ENCODE results near the gene RNASE13.

RNASE13 gene, protein sequence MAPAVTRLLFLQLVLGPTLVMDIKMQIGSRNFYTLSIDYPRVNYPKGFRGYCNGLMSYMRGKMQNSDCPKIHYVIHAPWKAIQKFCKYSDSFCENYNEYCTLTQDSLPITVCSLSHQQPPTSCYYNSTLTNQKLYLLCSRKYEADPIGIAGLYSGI

DNA sequence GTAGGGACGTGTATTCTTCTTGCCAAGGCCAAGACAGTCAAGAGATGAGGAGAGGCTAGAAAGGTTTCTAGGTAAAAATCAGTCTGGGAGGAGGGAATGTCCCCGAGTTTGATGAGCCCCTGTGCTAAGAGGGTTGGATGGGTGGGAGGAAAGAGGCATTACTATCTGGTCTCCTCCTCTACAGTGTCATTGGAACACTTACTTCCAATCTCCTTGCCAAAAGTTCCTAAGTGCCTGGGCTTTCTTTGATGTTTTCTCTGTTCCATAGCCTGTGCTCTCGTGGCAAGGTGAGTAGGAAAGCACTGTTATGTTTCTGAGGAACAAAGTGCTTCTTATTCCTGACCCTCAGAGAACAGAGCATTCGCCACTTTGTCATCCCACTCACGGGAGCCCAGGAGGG lies at the start of gene RNASE13:
RNASE13 (minus strand) TSS at position 101 of the 400 bp plus-strand sequence. CDS start 519 bp downstream, outside the sequence.
- no peak for DNase-seq

DNA sequence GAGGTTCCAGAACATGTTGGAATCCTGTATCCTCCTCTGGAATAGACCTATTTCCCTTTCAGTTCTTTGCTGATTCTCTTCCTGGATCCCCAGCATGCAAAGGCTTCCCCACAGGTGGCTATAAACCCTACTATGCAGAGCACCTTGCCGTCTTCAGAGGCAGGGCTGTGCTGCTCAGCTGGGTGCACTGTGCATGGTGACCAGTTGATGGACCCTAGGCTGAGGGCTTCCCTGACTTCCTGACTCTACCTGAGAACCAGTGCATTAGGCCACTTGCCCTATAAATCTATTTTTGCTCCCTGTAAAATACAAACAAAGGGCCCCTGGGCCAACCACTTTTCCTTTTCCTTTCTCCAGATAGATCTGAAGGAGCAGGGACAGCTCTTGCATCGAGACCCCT lies 49.8 kb upstream of the RNASE13 start:
- no peak for DNase-seq

DNA sequence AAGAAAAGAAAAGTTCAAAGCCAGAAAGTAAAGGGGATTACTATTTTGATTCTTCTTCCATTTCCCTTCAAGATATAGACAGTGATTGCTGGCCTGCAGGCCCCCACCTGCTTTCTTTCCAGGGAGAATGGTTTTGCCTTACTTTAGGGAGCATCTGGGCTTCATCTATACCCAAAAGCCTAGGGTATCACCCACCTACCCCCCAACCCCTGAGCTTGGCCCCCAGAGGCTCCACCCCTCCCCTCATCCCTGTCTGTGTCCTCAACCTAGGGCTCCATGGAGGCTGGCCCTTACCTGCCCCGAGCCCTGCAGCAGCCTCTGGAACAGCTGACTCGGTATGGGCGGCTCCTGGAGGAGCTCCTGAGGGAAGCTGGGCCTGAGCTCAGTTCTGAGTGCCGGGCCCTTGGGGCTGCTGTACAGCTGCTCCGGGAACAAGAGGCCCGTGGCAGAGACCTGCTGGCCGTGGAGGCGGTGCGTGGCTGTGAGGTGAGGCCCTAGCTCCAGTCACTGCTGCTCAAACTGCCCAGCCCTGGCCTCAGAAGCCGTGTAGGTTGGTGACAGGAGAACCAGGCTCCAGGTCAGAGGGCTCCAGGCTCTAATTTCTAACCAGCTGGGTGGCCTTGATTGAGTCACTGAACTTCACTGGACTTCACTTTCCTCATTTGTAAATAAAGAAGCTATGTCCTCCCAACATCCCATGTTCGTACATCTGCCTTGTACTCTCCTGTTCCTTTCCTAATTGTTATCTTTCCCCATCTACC lies 49.1 kb upstream of the RNASE13 start:
- DNase-seq = no peak

DNA sequence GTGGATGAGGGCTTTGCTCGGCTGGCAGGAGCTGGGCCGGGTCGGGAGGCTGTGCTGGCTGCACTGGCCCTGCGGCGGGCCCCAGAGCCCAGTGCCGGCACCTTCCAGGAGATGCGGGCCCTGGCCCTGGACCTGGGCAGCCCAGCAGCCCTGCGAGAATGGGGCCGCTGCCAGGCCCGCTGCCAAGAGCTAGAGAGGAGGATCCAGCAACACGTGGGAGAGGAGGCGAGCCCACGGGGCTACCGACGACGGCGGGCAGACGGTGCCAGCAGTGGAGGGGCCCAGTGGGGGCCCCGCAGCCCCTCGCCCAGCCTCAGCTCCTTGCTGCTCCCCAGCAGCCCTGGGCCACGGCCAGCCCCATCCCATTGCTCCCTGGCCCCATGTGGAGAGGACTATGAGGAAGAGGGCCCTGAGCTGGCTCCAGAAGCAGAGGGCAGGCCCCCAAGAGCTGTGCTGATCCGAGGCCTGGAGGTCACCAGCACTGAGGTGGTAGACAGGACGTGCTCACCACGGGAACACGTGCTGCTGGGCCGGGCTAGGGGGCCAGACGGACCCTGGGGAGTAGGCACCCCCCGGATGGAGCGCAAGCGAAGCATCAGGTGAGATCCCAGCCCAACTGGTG lies 47.0 kb upstream of the RNASE13 start:
- DNase-seq = no peak

DNA sequence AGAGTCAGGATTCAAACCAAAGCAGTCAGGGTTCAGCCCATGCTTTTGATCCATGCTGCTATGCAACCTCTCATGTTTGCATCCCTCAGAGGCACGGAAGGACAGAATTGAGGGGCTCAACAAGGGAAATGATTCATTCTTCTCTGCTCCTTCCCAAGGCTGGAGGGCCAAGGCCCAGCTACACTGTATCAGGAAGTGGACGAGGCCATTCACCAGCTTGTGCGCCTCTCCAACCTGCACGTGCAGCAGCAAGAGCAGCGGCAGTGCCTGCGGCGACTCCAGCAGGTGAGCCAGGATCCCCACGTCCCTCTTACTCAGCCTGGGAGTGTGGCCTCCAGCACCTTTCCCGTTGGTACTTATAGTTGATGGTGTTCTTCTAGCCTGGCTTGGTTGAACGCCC lies 44.1 kb upstream of the RNASE13 start:
- DNase-seq = no peak

DNA sequence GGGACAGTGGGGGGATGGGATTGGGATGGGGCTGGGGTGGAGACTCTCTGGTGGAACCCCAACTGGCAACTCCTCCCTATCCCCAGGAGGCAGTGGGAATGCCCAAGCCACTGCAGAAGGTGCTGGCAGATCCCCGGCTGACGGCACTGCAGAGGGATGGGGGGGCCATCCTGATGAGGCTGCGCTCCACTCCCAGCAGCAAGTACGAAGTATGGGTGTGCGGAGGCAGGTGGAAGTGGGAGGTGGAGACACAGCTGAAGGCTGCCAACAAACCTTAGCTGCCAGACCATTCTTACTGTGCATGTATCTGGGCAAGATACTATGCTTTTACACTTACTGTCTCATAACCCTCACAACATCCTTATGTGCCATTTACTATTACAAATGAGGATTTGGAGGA lies 43.7 kb upstream of the RNASE13 start:
- no peak for DNase-seq

DNA sequence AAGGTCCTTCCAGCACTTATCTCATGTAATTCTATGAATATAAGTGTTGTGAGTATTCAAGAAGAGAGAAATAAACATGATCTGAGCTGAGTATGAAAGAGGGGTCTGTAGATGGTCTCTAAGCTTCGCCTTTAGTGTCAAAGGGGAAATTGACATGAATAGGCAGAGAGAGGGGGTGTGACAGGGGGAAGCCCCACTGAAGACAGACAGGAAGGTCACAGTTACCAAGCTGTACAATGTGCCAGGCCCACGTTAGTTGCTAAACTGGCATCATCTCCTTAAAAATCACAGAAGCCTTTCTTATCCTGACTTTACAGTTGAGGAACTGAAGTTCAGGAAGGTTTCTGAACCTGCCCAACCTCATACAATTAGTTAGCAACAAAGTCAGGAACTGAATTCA lies 43.1 kb upstream of the RNASE13 start:
- no peak for DNase-seq

DNA sequence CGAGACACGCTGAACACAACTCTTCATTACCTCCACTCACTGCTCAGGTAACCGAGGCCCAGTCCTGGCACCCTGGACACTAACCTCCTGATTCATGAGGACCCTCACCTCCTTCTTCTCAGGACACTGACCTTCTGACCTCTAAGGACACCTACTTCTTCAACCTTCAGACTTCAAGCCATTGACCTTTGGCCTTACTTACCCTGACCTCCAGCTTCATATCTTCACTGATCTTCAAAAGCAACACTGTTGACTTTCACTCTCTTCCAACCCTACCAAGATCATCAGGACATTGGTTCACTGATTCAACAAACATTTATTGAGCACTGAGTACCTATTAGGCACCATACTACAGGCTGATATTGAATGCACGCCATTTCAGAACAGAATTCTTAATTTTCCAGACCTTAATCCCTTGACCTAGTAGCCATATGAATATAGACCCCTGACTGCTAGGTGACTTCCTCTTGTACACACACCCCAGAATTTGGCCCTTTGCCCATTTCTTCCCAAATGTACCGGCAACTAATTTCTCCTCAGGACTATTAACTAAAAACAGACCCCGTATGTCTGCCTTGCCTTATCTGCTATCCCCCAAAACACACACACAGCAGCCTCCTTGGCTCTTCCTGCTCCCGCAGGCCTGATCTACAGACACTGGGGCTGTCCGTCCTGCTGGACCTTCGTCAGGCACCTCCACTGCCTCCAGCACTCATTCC lies 41.3 kb upstream of the RNASE13 start:
- no peak for DNase-seq

DNA sequence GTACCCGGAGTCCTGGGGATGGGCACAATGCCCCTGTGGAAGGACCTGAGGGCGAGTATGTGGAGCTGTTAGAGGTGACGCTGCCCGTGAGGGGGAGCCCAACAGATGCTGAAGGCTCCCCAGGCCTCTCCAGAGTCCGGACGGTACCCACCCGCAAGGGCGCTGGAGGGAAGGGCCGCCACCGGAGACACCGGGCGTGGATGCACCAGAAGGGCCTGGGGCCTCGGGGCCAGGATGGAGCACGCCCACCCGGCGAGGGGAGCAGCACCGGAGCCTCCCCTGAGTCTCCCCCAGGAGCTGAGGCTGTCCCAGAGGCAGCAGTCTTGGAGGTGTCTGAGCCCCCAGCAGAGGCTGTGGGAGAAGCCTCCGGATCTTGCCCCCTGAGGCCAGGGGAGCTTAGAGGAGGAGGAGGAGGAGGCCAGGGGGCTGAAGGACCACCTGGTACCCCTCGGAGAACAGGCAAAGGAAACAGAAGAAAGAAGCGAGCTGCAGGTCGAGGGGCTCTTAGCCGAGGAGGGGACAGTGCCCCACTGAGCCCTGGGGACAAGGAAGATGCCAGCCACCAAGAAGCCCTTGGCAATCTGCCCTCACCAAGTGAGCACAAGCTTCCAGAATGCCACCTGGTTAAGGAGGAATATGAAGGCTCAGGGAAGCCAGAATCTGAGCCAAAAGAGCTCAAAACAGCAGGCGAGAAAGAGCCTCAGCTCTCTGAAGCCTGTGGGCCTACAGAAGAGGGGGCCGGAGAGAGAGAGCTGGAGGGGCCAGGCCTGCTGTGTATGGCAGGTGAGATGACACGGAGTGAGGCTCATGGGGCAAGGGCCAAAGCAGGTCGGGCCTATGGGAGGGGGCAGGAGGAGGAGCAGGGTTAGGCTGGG lies 40.0 kb upstream of the RNASE13 start:
- no peak for DNase-seq

DNA sequence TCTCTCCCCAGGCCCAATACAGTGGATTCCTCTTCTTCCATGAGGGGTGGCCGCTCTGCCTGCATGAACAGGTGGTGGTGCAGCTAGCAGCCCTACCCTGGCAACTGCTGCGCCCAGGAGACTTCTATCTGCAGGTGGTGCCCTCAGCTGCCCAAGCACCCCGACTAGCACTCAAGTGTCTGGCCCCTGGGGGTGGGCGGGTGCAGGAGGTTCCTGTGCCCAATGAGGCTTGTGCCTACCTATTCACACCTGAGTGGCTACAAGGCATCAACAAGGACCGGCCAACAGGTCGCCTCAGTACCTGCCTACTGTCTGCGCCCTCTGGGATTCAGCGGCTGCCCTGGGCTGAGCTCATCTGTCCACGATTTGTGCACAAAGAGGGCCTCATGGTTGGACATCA lies 39.3 kb upstream of the RNASE13 start:
- DNase-seq = no peak

DNA sequence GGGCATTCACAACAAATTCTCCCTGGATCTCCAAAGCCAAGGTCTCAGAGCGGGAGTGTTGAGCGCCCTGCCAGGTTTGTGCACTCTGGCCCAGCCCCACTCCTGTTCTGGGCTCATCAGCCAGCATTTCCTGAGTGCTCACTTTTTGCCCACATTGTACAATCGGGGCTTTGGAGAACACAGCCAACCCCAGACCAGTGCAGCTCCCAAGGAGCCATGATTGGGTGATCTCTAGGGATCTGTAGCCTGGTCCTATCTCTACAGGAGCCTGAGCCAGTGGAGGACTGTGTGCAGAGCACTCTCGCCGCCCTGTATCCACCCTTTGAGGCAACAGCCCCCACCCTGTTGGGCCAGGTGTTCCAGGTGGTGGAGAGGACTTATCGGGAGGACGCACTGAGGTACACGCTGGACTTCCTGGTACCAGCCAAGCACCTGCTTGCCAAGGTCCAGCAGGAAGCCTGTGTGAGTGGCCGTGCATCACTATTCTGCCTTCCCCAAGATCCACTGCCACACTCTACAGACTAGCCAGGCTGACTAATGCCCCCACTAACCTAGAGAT lies 38.3 kb upstream of the RNASE13 start:
- DNase-seq = no peak

DNA sequence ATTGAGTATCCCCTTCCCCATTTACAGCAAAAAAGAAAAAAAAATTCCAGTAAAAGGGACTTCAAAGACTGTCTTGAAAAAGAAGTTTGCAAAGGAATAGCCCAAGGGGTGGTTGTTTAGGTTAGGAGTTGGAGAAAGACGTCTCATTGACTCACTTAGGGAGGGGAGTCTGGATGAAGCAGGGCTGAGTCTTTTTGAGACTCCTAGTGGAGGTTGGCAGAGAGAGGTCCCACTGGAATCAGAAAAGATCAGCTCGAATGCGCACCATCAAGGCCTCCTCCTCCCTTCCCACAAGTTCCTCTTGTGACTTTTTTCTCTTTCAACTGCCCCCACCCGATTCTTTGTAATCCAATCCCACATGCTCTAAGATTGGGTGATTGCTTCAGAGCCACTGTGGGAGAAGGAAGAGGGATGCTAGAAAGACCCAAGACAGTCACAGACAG lies 37.4 kb upstream of the RNASE13 start:
- DNase-seq = peak in 1 of 2 donors; percentile 32

DNA sequence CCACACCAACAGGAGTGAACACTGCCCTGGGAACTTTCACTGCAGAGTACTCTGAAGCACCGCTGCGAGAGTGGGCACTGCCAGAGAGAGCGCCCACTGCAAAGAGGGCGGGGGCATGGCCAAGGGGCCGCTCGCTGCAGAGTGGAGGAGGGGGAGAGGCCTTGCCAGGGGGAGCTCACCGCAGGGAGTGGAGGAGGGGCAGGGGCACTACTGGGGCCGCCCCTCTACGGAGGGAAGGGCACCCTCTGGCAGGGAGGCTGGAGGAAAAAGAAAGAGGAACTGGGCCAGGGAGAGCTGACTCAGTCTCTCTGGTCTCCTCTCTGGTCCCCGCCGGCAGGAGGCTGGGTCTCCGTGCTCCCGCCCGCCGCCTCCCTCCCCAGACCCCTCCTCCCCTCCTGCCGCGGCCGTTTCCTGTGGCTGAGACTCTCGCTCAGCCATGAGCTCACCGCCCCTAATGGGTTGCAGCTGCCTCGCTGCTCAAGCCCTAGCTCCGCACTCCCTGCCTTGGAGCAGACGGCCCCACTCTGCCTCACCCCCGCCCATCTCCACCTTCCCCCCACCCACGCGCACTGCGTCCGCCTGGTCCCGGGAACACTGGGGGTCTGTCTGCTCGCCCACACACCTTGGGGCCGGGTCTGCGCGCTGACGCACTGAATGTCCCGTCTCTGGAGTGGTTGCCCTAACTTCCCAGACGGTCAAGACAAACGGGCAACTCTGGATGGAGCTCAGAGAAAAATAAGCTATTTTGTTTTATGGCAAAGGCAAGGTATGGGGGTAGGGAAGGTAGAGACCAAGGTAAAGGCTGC lies 36.8 kb upstream of the RNASE13 start:
- peak; percentile 56 to 76 for DNase-seq

DNA sequence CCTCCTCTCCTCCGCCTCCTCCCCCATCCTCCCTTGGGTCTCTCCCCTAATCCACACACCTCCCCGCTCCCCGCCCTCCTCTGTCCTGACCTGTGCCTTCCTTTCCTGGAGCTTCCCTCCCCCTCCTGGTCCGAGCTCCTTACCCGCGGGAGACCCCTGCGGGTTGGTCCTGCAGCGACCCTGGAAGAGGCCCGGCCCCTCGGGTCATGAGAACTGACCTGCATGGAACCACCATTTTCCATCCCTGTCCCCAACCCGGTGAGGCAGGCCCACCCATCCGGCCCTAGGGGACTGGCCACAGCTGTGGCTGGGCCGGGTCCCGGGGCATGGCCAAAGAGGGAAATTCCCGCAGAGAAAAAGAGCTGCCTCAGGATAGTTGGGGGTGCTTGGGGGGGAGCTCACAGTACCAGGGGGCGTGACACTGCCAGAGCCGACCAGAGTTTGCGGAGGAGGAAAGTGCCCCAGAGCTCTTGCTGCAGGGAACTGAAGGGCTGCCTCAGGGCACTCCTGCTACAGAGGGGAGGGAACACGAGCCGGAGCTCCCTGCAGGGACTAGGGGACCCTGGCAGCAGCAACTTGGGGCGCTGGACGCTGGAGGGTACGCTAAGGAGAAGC lies 36.1 kb upstream of the RNASE13 start:
- peak; percentile 34 to 40 for DNase-seq

DNA sequence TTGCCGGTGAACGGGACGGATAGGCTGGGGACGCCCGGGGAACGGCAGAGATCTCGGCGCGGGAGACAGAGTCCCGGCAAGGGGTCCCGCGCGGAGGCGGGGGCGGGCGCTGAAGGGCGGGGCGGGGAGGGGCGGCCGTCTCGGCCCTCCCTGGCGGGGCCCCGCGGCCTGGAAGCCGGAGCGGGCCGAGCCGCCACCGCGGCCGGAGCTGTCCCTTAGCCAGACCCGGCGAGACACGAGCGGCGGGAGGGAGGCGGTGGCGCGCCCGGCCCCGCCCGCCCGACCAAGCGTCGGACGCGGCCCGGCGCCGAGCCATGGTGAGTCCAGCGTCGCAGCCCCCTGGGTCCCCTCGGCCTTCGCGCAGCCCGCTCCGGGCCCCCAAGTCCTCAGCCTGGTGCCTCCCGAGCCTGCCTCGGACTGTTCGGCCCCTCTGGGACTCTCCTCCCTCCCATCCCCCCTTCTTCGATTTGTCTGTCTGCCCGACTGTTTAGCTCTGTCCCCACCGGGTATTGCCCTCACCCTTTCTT lies 35.5 kb upstream of the RNASE13 start, which contains the start of gene ARHGEF40:
ARHGEF40 (plus strand) TSS at position 222 of the 527 bp plus-strand sequence; CDS start at position 315, 93 bp downstream.
- peak in 1 of 2 donors; percentile 47 for DNase-seq

DNA sequence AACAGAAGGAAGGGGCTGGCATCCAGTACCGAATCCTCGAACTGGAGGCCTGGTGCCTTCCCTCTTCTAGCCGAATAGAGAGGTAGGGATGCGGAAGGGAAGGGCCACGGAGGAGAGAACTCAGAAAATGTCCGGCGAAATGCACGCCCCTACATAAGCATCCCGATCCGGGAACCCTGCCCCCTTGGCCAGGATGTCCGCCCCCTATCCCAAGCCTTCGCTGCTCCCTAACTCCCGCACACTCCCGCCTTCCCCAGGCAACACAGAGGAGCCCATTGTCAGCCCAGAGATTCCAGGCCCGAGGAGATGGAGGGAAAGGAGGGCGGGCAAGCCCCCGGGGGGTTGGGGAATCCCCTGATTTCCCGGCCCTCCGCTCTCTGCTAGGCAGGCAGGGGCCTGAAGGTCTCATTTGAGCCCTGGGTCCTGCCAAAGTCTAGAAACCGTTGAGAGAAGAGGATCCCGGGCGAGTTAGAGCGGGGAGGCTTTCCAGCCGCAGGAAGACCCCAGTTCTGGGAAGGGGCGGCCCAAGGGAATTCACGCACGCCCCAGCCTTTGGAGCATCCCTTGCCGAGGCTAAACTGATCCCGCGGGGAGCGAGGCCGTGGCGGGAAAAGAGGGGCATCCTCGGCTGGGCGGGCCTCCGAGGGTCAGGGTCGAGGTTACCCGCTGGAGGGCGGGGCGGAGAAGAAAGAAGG lies 34.9 kb upstream of the RNASE13 start:
- peak in 1 of 2 donors; percentile 42 for DNase-seq

DNA sequence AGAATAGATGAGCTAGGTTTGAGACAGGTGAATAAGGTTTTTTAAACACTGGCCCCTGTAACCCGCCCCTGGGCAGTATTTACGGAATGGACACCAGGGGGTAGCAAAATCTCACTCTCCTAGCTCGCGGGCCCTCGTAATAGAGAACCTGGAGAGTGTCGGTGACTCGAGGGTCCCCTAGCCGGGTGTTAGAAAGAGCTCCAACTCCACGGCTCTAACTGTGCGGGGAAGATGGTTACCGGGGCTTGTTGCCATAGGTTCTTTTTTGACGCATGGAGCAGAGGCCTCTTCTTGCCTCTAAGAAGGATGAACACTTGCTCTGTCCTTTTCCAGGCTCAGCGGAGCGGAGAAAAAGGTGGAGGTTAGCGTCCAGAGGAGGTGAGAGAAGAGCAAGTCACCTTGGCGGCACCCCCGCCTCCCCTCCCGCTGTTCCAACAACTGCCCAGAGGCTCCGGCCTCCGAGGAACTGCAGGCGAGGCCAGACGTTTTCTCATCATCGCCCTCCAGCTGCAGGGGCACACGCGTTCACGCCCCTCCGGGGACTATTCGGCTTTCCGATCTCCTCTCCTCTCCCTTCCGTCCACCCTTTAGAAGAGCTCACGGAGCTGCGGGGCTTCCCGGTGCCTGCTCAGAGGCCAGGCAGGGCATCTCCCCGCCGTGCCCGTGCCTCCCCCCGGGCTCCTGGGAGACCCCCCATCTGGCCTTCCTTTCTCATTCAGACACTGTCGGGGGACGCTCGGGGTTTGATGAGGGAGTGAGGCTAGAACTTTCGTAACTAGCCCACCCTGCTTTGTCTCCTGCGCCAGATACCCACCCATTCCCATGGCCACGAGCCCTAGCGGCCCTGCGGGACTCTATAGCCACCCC lies 34.1 kb upstream of the RNASE13 start:
- peak; percentile 76 to 78 for DNase-seq

DNA sequence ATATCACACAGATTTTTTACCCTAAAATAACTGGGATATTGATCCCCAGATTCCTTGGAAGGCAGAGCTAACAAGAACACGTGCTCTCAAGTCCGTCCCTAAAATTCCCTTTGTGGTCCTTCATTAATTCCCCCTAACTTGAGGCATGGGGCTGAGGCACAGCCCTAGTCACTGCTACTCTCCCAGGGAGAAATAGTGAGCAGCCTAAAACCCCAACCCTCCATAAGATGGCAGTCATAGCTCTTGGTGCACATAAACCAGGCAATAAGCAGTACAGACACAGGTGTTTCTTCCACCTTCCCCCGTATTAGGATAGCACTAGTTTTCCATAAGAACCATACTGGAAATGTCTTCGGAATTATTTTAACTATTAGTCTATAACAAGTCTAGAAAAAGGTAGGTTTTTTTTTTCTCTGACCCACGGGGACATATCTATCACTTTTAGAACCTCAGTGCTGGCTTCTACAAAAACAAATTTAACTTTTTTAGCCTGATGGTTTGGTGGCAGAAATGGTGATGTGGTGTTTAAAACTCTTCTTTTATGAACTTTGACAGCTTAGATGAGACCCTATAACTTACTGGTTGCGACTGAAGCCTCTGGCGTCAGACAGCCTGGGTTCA lies 32.4 kb upstream of the RNASE13 start:
- DNase-seq = peak in 1 of 2 donors; percentile 42
